ENCODE measurements around the gene PLA2G1B. TPM values are rescaled to one million over a fixed set of nuclear protein-coding genes. Genes with fewer than 3 reads are reported as not detected.

PLA2G1B gene
- total and polyA plus RNA-seq, 2 of the 13 experiments (the other 11 are each of a cell fraction or from before 2014, with no cell fraction given): 0.33 to 1.4 TPM

DNA sequence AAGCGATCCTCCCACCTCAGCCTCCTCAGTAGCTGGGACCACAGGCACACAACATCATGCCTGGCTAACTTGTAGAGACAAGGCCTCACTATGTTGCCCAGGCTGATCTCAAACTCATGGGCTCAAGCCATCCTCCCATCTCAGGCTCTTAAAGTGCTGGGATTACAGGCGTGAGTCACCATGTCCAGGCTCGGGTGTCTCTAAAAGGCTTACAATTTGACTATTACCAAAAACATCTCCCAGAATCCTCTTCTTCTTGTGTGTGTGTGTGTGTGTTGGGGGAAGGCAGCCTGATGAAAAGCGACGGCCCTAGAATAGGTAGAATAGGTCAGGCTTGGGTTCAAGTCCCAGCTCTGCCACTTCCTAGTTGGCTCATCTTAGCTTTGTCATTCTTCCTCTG is 24.5 kb upstream of the PLA2G1B start:
- intact Hi-C loops (cut with micrococcal nuclease; ENCODE audit: unreplicated experiment) (no loop called here), in situ Hi-C loops (cut with HindIII; ENCODE audit: extremely low pct_ligation_motif_present, low pct_unique_long_range_greater_than_20kb) (no loop called here)
- H3K4me1 ChIP-seq (ENCODE audit: insufficient read depth, low read length): no peaks in the 10 kb centered on the region
- POLR2A ChIA-PET: no interaction called here
- H3K9ac ChIP-seq (ENCODE audit: insufficient read depth, low read depth, low read length): no peak overlapping the region
- H3K4me2 ChIP-seq (ENCODE audit: low read depth, low read length): no peak overlapping the region
- ATAC-seq (no peak), DNase-seq (ENCODE audit: low spot score) (no peak), FAIRE-seq (no peak)
- no peaks in the 10 kb centered on the region for H3K36me3 ChIP-seq (replicated peaks in 1 of 2; ENCODE audit: control insufficient read depth in 1 of 2, insufficient read depth in 2 of 2, low read length in 2 of 2)
- no peak overlapping the region for H3K27ac ChIP-seq (ENCODE audit: extremely low read length, insufficient read depth, low read length)
- H4K20me1 ChIP-seq (ENCODE audit: insufficient read depth, low read length): no peaks in the 10 kb centered on the region
- no peak overlapping the region for H3K4me3 ChIP-seq (replicated peaks in 1 of 3; ENCODE audit: insufficient read depth in 1 of 3, low read depth in 2 of 3, low read length in 3 of 3)
- no TSS peak for BruUV-seq (replicated peaks)
- no peaks in the 10 kb centered on the region for H3K27me3 ChIP-seq (ENCODE audit: control insufficient read depth in 1 of 2, insufficient read depth in 2 of 2, low read length in 2 of 2)
- 67% methylated on average over 4 of the region's 5 CpGs for WGBS (ENCODE audit: low lambda C conversion rate)
- CTCF ChIA-PET (ENCODE audit: low intra/inter-chr PET ratio, low total read pairs): no interaction called here
- H3K79me2 ChIP-seq (ENCODE audit: insufficient read depth, low read length): no peaks in the 10 kb centered on the region
- no peaks in the 10 kb centered on the region for H3K9me3 ChIP-seq (ENCODE audit: low read length)
- H2AFZ ChIP-seq (ENCODE audit: low read length): no peak overlapping the region
- TF ChIP-seq MED13 (CRISPR knock-in tag; IDR thresholded peaks at IDR 0.05) (no peak), ZC3H4 (CRISPR knock-in tag; IDR thresholded peaks at IDR 0.05; ENCODE audit: borderline replicate concordance) (no peak), ZNF720 (CRISPR knock-in tag; IDR thresholded peaks at IDR 0.05) (no peak), ZNF563 (CRISPR knock-in tag; IDR thresholded peaks at IDR 0.05) (no peak), ZSCAN21 (CRISPR knock-in tag; IDR thresholded peaks at IDR 0.05; ENCODE audit: borderline replicate concordance) (no peak), SMAD1 (CRISPR knock-in tag; IDR thresholded peaks at IDR 0.05; ENCODE audit: borderline replicate concordance, low read depth) (no peak), RXRA (CRISPR knock-in tag; IDR thresholded peaks at IDR 0.05) (no peak), ZNF501 (CRISPR knock-in tag; IDR thresholded peaks at IDR 0.05) (no peak), MED8 (CRISPR knock-in tag; IDR thresholded peaks at IDR 0.05; ENCODE audit: insufficient replicate concordance) (no peak), ZNF619 (CRISPR knock-in tag; IDR thresholded peaks at IDR 0.05) (no peak), NPAS2 (CRISPR knock-in tag; IDR thresholded peaks at IDR 0.05; ENCODE audit: borderline replicate concordance) (no peak)
- TF ChIP-seq, protein P1, sequence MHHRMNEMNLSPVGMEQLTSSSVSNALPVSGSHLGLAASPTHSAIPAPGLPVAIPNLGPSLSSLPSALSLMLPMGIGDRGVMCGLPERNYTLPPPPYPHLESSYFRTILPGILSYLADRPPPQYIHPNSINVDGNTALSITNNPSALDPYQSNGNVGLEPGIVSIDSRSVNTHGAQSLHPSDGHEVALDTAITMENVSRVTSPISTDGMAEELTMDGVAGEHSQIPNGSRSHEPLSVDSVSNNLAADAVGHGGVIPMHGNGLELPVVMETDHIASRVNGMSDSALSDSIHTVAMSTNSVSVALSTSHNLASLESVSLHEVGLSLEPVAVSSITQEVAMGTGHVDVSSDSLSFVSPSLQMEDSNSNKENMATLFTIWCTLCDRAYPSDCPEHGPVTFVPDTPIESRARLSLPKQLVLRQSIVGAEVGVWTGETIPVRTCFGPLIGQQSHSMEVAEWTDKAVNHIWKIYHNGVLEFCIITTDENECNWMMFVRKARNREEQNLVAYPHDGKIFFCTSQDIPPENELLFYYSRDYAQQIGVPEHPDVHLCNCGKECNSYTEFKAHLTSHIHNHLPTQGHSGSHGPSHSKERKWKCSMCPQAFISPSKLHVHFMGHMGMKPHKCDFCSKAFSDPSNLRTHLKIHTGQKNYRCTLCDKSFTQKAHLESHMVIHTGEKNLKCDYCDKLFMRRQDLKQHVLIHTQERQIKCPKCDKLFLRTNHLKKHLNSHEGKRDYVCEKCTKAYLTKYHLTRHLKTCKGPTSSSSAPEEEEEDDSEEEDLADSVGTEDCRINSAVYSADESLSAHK (CRISPR knock-in tag; IDR thresholded peaks at IDR 0.05; ENCODE audit: borderline replicate concordance): no peak
- TF ChIP-seq, protein P2, sequence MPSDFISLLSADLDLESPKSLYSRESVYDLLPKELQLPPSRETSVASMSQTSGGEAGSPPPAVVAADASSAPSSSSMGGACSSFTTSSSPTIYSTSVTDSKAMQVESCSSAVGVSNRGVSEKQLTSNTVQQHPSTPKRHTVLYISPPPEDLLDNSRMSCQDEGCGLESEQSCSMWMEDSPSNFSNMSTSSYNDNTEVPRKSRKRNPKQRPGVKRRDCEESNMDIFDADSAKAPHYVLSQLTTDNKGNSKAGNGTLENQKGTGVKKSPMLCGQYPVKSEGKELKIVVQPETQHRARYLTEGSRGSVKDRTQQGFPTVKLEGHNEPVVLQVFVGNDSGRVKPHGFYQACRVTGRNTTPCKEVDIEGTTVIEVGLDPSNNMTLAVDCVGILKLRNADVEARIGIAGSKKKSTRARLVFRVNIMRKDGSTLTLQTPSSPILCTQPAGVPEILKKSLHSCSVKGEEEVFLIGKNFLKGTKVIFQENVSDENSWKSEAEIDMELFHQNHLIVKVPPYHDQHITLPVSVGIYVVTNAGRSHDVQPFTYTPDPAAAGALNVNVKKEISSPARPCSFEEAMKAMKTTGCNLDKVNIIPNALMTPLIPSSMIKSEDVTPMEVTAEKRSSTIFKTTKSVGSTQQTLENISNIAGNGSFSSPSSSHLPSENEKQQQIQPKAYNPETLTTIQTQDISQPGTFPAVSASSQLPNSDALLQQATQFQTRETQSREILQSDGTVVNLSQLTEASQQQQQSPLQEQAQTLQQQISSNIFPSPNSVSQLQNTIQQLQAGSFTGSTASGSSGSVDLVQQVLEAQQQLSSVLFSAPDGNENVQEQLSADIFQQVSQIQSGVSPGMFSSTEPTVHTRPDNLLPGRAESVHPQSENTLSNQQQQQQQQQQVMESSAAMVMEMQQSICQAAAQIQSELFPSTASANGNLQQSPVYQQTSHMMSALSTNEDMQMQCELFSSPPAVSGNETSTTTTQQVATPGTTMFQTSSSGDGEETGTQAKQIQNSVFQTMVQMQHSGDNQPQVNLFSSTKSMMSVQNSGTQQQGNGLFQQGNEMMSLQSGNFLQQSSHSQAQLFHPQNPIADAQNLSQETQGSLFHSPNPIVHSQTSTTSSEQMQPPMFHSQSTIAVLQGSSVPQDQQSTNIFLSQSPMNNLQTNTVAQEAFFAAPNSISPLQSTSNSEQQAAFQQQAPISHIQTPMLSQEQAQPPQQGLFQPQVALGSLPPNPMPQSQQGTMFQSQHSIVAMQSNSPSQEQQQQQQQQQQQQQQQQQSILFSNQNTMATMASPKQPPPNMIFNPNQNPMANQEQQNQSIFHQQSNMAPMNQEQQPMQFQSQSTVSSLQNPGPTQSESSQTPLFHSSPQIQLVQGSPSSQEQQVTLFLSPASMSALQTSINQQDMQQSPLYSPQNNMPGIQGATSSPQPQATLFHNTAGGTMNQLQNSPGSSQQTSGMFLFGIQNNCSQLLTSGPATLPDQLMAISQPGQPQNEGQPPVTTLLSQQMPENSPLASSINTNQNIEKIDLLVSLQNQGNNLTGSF (CRISPR knock-in tag; IDR thresholded peaks at IDR 0.05): no peak
- TF ChIP-seq, protein P3, sequence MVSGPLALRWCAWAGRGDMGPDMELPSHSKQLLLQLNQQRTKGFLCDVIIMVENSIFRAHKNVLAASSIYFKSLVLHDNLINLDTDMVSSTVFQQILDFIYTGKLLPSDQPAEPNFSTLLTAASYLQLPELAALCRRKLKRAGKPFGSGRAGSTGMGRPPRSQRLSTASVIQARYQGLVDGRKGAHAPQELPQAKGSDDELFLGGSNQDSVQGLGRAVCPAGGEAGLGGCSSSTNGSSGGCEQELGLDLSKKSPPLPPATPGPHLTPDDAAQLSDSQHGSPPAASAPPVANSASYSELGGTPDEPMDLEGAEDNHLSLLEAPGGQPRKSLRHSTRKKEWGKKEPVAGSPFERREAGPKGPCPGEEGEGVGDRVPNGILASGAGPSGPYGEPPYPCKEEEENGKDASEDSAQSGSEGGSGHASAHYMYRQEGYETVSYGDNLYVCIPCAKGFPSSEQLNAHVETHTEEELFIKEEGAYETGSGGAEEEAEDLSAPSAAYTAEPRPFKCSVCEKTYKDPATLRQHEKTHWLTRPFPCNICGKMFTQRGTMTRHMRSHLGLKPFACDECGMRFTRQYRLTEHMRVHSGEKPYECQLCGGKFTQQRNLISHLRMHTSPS (CRISPR knock-in tag; IDR thresholded peaks at IDR 0.05; ENCODE audit: low read depth): no peak
- TF ChIP-seq, protein P4, sequence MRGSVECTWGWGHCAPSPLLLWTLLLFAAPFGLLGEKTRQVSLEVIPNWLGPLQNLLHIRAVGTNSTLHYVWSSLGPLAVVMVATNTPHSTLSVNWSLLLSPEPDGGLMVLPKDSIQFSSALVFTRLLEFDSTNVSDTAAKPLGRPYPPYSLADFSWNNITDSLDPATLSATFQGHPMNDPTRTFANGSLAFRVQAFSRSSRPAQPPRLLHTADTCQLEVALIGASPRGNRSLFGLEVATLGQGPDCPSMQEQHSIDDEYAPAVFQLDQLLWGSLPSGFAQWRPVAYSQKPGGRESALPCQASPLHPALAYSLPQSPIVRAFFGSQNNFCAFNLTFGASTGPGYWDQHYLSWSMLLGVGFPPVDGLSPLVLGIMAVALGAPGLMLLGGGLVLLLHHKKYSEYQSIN (CRISPR knock-in tag; IDR thresholded peaks at IDR 0.05; ENCODE audit: borderline replicate concordance): no peak
